Subcutaneous adipose tissue (tissue), 4 donors: ENCODE measurements around the gene ZC3H7A. TPM values are rescaled to one million over a fixed set of nuclear protein-coding genes. Genes with fewer than 3 reads are reported as not detected.

Experiments
- total RNA-seq, 4 donors: library from RNA; depleted of rRNA; stranded (reverse); fragments of >200 nt; gene quantifications; one replicate each; pipeline ENCODE4 v1.1.0, GENCODE V29; 2016
- TF ChIP-seq, protein P1 (sequence below): fragments of 450-650 bp; IDR thresholded peaks from one replicate; pipeline ENCODE4 v1.5.1; 2016; ENCODE audit warnings: low read depth, mild to moderate bottlenecking, control low read depth, antibody characterized with exemption, moderate library complexity

ZC3H7A gene
- total RNA-seq, 4 donors from 2014 or later, result 68.5 to 100 (median 94.7) TPM

DNA sequence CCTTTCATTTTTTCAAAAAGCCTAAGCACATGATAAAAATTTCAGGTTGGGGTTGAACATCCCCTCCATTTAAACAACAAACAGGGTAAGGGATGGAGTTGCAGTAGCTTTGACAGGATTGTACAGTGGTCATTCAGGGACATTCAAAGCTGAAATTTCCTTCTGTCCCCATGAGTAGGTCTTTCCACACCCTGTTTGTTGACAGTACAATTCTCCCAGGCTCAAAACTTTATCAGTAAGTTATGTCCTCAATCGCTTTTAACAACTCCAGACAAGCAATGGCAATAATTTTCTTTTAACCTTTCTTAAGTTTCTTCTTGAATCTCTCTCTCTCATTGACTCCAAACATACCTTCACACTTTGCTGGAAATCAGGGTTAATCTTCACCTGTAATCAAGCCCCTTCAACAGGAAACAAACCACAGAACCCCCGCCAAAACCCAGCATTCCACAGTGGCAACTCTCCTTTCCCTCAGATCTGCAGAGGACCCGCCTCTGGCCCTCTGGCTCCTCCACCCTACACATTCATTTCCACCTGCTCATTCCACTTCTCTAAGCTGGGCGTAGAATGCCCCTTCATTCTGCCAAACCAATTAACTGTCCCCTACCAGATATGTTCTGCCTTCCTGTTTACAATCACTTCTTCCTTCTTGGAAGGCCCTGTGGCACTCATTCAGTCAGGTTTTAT, 75.1 kb downstream of the ZC3H7A start:
- TF ChIP-seq, protein P1, sequence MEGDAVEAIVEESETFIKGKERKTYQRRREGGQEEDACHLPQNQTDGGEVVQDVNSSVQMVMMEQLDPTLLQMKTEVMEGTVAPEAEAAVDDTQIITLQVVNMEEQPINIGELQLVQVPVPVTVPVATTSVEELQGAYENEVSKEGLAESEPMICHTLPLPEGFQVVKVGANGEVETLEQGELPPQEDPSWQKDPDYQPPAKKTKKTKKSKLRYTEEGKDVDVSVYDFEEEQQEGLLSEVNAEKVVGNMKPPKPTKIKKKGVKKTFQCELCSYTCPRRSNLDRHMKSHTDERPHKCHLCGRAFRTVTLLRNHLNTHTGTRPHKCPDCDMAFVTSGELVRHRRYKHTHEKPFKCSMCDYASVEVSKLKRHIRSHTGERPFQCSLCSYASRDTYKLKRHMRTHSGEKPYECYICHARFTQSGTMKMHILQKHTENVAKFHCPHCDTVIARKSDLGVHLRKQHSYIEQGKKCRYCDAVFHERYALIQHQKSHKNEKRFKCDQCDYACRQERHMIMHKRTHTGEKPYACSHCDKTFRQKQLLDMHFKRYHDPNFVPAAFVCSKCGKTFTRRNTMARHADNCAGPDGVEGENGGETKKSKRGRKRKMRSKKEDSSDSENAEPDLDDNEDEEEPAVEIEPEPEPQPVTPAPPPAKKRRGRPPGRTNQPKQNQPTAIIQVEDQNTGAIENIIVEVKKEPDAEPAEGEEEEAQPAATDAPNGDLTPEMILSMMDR, result no peak

DNA sequence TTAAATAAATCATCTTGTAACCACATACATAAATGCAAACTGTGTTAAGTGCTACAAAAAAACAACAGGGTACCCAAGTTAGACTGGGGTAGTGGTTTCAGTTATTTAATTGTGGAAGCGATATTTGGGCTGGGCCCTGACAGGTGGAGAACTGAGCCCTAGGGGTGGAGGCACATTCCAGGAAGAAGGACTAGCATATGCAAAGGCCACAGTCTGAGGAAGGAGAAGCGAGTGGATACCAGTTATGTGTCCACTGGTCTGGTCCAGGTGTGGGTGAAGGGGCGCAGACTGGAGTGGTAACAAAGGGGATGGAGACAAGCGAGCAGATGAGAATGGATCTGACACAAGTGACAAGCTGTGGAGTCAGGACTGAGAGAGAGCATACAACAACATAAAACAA, 77.3 kb downstream of the ZC3H7A start:
- TF ChIP-seq, protein P1, result no peak

DNA sequence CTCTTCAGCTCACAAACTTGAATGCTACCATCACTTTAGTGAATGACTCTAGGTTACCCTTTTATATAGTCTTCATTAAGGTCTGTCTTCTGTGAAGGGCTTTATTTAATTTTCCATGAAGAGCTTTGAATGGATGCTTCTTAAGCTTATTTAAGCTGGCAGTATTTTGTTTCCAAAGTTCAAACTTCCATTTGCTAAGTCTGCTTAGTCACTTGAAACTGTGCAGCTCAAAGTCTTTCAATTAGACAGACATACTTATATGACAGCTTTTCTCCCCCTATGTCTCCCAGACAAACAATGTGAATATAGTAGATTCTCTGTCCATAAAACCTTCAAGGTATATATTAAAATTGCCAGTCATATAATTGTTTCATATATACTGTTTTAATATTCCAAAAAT, 77.9 kb downstream of the ZC3H7A start:
- TF ChIP-seq, protein P1, result no peak

DNA sequence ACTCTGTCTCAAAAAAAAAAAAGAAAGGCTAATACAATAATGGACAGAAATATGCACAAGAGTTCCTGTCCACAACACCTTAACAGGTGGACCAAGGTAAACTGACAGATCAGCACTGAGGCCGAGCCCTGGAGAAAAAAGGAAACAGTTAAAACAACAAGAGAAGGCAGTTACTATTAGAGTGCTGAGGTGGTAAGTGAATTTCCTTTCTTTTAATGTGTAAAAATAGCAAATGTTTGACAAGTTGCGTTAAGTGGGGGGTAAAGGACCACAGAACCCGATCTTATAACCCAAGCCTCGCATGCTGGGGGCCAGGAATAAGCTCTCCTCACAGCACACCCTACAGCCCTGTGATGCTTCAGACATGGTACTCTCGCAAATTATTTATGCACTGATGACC, 79.2 kb downstream of the ZC3H7A start:
- TF ChIP-seq, protein P1, result no peak

DNA sequence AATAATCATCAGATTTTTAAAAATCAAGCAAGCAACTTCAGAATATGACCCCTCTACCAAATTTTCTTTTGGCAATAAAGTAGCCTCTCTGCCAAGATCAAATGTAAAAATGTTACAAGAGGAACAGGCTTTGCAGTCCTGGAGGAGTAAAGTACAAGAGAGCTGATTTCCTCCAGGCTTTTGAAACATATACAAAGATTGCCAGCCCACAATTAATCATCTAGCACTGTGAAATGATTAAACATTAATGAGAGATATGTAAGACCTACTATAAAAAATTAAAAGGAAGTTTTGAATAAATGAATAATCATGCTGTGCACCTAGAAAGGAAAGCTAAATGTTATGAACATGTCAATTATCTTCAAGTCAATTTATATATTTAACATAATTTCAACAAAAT, 80.7 kb downstream of the ZC3H7A start:
- TF ChIP-seq, protein P1, result no peak

DNA sequence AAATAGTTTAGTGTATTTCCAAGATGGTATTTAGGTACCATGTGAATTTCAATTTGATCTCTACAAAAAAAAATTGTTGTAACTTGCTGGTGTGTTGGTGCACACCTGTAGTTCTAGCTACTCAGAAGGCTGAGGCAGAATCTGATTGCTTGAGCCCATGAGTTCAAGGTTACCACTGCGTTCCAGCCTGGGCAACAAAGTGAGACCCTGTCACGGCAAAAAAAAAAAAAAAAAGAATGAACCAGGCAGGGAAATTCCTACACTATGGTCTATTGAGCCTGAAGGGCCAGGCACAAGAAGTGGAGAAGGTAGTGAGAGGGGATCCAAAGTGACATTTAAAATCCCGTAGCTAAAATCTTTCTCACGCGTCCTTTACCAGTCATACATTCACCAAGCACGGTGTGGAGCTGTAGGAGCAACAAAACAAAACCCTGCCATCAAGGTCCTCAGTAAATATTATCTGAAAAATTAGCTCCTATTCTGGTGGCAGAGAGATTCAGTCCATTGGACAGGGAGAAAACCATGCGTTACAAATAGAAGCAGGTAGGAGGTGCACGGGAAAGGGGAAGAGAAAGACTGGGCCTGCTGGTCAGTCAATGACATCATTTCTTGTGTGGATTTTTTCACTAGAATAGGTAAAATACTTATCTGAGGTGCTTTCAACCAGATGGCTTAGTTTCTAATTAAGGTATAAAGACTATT, 81.7 kb downstream of the ZC3H7A start:
- TF ChIP-seq, protein P1, result no peak

DNA sequence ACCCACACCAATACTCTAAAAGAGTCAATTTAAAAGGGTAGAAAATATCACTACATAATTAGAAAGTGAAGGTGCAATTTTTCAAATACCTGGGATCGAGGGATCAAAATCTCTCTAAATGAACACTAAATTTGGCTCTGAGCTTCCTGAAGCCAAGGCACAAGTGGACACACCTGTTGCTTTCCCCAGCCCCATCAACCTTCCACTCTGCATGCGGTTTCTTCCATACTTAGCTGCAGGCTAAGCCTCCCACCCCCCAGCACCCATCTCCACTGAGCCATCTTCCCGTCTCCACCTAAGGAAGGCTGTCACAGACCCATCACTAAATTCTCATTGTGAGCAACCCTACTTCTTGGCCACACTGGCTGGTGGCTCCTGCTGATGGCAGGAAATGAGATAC, 84.9 kb downstream of the ZC3H7A start:
- TF ChIP-seq, protein P1, result no peak
